GM18499 (cell line): ENCODE results near the gene CCT3.
"Not testable (repeated sequence)": the region's sequence is repeated elsewhere in the genome, so short reads cannot be mapped to it uniquely, and the experiment has no call there.

ENCODE experiments used
- ATAC-seq: cut with Tn5 transposase; IDR thresholded peaks from one replicate; pipeline ENCODE4 v1.9.1; 2021; ENCODE audit warnings: moderate number of reproducible peaks; ENCODE audit not compliant: insufficient read depth, unreplicated experiment

Gene CCT3

DNA sequence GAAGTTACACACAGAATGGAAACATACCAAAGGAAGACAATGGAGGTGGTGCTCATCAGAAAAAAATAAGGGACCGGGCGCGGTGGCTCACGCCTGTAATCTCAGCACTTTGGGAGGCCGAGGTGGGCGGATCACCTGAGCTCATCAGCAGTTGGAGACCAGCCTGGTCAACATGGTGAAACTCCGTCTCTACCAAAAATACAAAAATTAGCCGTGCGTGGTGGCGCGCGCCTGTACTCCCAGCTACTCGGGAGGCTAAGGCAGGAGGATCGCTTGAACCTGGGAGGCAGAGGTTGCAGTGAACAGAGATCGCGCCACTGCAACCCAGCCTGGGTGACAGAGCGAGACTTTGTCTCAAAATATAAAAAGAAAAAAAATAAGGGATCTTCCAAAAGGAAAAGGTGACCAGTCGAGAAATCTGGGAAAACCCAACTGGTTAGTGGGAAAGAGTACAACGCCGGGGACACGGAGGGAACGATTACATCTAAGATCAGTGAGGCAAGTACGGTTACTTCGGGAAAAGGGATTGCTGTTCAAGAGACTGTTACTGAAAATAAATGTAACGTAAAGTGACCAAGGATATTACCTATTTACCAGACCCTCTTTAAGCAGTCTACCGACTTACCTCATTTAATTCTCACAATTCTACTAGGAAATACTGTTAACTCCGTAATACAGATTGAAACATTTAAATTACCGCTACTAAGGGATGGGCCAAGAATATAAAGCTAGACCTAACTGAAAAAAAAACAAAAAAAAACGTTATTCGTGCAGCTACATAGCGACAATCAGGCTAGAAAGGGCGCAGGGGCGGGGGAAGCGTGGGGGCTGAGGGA lies 822 bp downstream of the CCT3 start:
- ATAC-seq, result no peak

- no peak for ATAC-seq
Measured at GRCh38 chr1:156336242-156336641, 1.9 kb downstream of the CCT3 start.

- ATAC-seq, result not testable (repeated sequence)
Measured at GRCh38 chr1:156323179-156323578, 14.9 kb downstream of the CCT3 start.

DNA sequence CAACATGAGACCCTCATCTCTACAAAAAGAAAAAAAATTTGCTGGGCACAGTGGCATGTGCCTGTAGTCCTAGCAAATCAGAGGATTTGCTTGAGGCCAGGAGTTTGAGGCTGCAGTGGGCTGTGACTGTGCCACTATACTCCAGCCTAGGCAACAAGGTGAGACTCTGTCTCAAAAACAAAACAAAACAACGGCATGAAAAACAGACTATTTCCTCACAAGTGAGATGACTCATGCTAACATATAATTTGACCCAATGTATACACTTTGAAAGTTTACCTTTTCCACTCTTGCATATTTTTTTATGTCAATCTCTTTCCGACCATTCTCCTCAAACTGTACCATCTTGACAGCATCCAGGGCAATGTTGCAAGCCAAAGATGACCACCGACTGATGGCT lies 17.5 kb downstream of the CCT3 start:
- ATAC-seq, result no peak

DNA sequence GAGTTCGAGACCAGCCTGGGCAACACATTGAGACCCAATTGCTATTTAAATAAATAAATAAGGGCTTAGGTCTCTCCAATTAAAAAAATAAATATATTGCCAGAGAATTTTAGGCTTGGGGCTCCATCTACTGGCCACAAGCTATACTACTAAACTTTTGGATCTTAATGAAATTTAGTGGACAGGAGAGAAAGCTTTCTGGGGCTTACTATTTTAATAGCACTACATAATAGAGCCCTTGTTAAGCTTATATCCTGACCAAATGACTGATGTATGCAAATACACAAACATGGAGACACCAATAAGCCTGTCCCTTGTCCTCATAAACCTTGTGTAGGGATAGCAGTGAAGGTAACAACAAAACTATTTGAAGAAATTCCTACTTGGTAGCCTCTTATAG lies 18.4 kb downstream of the CCT3 start:
- ATAC-seq, result no peak

GRCh38 chr1:156316909-156317308 lies 21.2 kb downstream of the CCT3 start:
- no peak for ATAC-seq

DNA sequence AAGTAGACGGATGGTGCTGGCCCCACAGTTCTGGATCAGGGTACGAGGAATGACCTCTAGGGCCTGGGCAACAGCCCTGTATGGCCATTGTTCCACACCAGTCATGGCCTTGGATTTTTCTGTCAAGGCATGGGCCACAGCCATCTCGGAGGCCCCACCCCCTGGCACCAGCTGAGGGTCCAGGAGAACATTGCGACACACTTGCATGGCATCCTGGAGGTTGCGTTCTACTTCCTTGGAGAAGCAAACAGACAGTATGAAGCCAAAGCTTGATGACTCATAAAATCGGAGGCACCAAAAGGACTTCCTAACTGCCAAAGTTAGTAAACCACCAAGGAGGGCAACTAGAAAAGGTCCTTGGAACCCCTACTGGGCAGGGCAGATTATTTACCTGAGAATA lies 27.1 kb downstream of the CCT3 start:
- ATAC-seq, result no peak

DNA sequence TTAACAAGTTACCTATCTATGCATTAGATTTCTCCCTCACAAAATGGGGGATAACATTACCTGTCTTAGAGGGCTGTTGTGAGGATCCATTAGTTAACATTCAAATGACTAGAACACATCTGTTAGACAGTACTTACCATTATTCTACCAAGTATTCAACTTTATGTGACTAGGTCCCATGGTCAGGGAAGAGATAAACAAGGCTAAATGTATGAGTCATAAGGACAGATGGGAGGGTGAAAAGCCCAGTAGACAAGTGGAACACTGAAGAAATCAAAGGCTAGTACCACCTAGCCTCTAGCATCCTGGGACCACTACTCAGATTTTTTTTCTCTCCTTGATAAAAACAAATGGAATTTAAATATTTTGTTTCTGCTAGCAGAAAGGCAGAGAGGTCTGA lies 30.0 kb downstream of the CCT3 start:
- ATAC-seq, result no peak

- no peak for ATAC-seq
Measured at GRCh38 chr1:156305215-156305614, 32.9 kb downstream of the CCT3 start.

DNA sequence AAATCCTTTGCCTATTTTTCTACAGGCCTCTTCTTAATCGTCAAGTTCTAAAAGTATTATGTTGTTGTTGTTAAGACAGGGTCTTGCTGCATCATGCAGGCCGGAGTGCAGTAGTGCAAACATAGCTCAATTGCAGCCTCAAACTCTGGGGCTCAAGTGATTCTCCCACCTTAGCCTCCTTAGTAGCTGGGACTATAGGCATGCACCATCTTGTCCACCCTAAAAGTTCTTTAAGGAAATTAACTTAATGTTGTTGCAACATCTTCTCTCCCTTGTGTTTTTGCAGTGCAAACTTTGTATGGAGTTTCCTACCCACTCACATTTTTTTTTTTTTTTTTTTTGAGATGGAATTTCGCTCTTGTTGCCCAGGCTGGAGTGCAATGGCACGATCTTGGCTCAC lies 34.9 kb downstream of the CCT3 start:
- ATAC-seq, result no peak

DNA sequence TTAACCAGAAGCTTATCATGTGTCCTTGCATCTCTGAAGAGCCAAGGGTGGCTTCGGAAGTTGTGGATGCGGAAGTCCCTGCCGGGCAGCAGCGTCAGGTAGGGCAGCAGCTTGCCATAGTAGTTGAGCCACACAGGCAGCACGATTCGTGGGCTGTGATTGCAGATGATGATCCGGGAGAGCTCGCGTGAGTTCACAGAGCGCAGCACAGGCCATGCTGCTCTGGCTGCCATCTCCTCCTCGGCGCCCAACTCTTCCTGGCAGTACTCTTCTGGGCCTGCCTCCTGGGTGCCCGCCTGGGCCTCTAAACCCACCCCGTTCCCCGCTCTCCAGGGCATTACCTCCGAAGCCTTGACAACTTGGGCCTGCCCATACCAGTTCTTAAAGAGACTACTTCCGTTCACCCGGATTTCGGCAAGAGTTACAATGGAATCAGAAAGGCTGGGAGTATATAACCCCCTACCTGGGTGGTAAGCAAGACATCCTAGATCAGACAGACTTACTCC lies 39.2 kb downstream of the CCT3 start, which contains the start of gene VHLL:
Gene VHLL (minus strand): TSS at position 456 of the 506 bp plus-strand sequence. CDS start 118 bp downstream, at position 338.
- no peak for ATAC-seq

GRCh38 chr1:156295391-156295947 lies 42.6 kb downstream of the CCT3 start, which contains the start of gene GLMP:
Gene GLMP, minus strand, starts transcription at chr1:156295679. Its CDS starts 34 bp downstream, at chr1:156295645.
- no peak for ATAC-seq

DNA sequence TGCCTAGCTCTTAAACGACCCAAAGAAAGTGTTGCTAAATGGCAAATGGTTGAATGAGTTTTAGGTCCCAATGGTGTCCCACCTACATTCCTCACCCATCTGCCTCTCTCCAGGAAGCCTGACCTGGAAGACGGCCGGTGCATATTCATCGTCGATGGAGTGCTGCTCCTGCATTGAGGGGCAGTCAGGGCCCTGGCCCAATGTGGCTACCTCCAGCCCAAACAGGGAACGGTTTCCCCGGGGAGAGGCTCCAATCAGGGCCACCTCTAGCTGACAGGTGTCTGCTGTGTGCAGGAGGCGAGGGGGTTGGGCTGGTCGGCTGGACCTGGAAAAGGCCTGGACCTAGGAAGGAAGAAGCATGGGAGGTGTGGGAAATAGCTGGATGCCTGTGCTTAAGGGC lies 44.2 kb downstream of the CCT3 start:
- ATAC-seq, result no peak

- ATAC-seq, result no peak
Measured at GRCh38 chr1:156293098-156293434, 45.0 kb downstream of the CCT3 start.

- ATAC-seq, result no peak
Measured at GRCh38 chr1:156291226-156292061, 46.6 kb downstream of the CCT3 start.

DNA sequence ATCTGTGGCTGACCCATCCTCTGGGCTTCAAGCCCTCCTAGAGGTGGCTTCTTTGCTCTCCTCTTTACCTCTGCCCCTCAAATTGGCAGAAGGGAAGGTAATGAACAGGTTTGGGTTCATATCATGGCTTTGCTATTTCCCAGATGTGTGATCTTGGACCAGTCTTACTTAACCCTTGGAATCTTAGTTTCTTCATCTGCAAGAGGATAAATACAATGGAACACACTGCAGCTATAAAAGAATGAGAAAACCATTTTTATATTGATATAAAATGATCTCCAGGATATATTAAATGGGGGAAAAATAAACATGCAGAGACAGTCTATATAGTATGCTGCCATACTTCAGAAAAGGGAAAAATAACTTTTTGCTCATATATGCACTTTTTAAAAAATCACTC lies 48.2 kb downstream of the CCT3 start:
- ATAC-seq, result no peak

GRCh38 chr1:156286061-156286460 lies 52.0 kb downstream of the CCT3 start:
- no peak for ATAC-seq

- ATAC-seq, result no peak
Measured at GRCh38 chr1:156285437-156285836, 52.7 kb downstream of the CCT3 start.

- no peak for ATAC-seq
Measured at GRCh38 chr1:156284757-156285156, 53.3 kb downstream of the CCT3 start.

- ATAC-seq, result no peak
Measured at GRCh38 chr1:156284112-156284511, 54.0 kb downstream of the CCT3 start, which contains the start of gene TMEM79. Gene TMEM79, plus strand, starts transcription at chr1:156284325. Its CDS starts 902 bp downstream, at chr1:156285227.

GRCh38 chr1:156283521-156283920 lies 54.6 kb downstream of the CCT3 start:
- no peak for ATAC-seq
